ENCODE results near the gene SATB2.

The SATB2 gene

DNA sequence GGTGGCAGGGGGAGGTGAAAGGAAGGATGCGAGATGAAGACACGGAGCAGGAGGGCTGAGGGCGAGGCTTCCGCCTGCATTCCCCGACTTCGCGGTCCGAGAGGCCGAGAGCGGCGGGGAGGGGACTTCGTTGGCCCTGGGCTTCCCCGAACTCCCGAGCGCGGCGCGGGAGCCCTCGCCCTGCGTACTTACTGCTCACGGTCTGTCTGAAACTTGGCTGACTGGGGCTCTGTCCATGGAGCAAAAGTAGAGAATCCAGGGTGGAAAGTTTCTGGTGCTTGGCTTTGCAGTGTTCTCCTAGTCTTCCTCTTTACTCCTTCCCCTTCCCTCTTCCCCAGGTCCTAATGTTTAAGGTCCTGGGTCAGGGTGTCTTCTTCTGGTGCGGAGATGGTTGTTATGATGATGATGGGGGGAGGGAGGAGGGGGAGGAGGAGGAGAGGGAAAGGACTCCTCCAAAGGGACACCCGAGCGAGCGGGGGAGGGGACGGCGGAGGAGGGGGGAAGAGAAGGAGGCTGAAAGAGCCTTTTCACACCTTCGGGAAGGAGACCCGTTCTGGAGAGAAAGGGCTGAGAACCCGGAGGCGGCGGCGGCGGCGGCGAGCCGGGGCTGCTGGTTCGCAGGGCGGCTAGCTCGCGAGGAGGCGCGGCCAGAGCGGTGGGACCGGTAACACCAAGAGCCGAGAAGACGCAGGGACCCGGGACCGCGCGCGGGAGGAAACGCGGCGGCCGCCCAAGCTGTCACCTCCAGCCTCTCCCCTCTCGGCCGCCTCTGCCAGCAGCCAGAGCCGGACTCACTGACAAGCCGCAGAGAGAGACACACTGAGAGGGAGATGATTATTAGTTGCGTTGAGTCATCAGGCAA lies at the start of gene SATB2:
Gene SATB2 (minus strand): TSS at position 793 of the 862 bp plus-strand sequence. CDS start 1,902 bp downstream, outside the sequence.
- DNase-seq (ENCODE audit: low read depth), result peak; percentile 63

DNA sequence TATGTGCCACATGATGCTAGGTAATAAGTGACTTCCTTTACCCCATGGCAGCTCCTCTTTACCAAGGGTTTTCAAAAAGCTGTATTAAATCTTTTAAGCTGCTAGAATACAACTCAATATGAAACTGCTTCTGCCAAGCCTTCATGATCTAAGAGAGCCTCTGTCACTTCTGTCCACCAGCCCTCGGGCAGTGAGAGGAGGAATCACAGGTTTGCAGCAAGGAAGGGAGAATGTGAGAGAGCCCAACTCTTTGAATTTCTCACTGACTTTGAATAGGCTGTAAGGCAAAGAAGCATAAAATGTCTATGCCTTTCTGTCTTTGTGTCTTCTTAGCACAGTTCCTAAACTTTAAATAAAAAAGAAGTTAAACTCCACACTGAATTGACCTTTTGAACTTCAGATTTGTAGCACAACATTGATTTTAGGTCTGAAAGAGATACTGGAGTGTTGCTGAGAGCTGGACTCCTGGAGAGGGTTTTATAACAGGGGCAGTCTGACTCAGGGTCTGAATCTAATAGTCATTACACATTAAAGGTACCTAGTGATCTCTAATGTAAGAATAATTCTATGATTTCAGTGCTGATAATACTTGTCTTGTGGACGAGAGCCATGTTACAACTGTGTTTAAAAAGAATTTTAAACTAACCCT lies 48.1 kb upstream of the SATB2 start:
- no peak for DNase-seq (ENCODE audit: low read depth)

DNA sequence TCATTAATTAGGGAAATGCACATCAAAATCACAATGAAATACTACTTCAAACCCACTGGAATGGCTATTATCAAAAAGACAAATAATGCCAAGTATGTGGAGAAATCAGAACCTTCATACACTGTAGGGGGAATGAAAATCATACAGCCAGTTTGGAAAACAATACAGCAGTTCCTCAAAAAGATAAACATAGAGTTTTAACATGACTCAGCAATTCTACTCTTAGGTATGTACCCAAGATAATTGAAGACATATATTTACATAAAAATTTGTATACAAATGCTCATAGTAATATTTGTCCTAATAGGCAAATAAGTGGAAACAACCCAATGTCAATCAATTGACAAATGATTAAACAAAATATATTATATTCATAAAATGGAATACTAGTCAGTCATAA lies 45.4 kb upstream of the SATB2 start:
- DNase-seq (ENCODE audit: low read depth), result no peak

DNA sequence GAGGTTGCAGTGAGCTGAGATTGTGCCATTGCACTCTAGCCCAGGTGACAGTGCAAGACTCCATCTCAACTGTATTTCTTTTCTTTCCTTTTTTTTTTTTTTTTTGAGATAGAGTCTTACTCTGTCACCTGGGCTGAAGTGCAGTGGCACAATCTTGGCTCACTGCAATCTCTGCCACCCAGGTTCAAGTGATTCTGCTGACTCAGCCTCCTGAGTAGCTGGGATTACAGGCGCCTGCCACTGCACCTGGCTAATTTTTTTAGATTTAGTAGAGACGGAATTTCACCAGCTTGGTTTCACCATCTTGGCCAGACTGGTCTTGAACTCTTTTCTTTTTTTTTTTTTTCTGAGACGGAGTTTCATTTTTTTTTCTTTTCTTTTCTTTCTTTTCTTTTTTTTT lies 41.3 kb upstream of the SATB2 start:
- DNase-seq (ENCODE audit: low read depth), result no peak

DNA sequence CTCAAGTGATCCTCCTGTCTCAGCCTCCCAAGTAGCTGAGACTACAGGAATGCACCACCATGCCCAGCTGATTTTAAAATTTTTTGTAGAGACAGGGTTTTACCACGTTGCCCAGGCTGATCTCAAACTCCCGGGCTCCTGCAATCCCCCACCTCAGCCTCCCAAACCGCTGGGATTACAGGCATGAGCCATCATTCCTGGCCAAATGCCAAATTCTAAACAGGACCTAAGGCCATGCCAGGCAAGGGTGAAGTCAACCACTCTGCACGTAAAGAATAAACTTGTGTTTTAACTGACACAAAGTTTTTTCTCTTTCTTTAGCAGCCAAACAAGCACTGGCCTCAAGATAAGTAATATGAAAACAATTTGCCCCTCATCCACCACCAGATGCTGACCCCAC lies 37.4 kb upstream of the SATB2 start:
- no peak for DNase-seq (ENCODE audit: low read depth)

DNA sequence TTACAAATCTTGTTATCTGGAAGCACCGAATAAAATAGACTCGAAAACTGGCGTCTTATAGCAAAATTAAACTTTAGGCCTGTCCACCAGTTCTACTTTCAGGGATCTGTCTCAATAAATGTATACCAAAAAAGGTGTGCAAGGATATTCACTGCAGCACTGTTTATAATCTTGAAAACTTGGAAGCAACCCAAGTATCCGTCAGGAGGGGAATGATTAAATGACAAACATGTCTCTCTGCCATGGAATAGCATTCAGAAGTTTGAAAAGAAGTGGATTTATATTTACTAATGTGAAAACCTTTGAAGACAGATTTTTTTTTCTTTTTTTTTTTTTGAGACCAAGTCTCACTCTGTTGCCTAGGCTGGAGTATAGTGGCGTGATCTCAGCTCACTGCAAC lies 32.3 kb upstream of the SATB2 start:
- DNase-seq (ENCODE audit: low read depth), result no peak

DNA sequence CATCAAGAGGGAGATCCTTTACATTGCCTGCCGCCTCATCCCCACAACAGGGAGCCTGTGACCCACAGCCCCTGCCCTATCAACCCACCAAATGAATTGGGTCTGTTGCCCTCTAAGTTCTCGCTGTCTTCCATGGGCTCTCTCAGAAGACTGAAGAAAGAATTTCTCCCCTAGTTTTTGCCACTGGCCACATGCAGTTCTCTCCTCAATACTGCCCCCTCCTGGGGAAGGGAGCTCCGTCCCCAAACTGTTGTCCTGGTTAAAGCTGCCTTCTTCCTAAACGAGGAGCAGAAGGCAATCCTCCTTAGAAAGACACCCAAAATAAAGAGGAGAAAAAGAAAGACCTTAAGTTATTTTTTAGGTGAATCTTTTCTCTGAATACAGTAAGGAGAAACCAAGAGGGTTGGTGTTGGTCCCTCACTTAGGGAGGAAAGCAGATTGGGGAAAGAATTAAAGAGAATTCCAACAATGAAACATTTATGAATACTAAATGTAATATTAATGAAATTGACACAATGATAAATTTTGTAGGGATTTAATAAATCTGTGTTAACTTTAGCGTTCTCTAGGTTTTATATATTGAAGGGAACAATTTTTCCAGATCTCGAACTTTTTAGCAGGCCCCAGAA lies 31.1 kb upstream of the SATB2 start:
- peak; percentile 40 for DNase-seq (ENCODE audit: low read depth)

DNA sequence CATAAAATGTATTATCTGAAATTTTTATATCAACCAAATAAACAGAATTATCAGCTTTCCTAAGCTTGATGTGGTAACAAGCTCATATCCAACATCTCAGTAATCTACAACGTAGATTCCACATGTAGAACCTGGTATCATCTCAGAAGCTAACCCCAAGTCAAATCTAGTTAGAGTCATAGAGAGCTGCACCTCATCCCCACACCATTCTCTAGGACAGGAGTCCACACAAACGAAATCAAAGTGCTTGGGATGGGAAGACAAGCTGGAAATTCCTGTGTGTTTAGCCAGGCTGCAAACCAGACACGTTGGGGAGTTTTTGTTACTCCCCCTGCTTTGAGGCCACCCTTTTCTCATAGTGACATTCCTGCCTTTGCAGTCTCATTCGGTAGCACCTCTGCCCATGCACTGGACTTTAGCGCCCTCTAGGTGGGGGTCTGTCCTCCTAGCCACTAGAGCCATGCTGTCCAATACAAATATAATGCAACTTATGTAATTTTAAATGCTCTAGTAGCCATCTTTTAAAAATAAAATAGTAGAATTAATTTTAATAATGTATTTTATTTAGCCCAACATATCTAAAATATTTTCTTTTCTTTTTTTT lies 28.1 kb upstream of the SATB2 start:
- peak; percentile 50 for DNase-seq (ENCODE audit: low read depth)

DNA sequence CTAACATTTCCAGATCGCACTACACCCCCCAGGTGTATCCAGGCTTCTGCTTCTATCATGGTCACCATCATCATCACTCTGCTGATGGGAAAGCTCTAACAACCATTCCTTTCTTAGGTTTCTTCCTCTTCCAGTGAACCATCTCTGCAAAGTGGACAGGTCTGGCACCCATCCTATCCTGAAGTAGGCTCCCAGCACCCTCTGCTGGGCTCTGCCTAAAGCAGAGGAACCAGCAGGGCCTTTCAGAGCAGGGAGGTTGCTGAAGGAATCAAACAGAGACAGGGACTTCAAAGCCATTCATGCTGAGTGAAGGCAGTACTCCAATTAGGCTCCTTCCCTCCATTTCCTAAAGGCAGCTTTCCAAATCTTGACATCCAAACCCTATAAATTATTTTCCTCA lies 27.2 kb upstream of the SATB2 start:
- DNase-seq (ENCODE audit: low read depth), result no peak

DNA sequence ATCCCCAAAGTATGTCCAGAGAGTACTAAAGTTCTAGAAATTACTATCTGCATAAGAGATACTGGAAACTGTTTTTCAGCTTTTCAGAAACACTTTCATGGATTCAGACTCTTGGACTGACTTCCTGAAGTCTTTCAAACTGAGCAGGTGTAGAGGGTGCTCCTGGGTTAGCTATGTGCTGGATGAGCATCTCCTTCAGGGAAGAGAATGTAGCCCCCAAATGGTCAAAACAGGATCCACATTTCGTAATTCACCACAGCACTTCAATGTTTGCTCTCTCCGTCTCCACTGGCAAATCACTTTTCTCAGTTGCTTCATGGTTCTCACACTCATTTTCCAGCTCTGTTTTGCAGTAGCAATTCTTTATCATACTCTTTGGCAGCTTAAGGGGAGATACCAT lies 23.2 kb upstream of the SATB2 start:
- no peak for DNase-seq (ENCODE audit: low read depth)

DNA sequence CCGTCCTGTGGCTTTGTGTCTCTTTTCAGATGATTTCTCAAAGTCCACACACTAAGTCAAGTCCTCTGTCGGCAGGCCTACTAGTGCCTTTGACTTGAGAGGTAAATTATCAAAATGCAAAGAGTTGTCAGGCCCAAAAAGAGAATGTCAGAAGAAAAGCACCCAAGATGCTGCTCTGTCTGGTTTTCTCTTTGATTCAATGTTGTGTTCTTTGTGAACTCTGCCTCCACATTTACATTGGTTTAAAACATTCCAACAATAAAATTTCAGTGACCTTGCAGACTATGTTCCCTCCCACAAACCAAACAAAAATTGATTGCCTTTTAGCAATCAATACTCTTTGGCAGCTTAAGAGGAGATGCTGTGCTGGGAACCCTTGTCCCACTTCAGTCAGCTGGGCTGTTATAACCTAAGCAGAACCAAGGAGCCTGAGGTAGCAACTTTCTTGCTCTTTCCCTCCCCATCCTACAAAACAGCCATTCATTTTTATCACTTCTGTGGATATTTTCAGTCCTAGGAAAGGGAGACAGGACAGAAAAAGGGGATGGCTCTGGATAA lies 19.6 kb upstream of the SATB2 start:
- no peak for DNase-seq (ENCODE audit: low read depth)

DNA sequence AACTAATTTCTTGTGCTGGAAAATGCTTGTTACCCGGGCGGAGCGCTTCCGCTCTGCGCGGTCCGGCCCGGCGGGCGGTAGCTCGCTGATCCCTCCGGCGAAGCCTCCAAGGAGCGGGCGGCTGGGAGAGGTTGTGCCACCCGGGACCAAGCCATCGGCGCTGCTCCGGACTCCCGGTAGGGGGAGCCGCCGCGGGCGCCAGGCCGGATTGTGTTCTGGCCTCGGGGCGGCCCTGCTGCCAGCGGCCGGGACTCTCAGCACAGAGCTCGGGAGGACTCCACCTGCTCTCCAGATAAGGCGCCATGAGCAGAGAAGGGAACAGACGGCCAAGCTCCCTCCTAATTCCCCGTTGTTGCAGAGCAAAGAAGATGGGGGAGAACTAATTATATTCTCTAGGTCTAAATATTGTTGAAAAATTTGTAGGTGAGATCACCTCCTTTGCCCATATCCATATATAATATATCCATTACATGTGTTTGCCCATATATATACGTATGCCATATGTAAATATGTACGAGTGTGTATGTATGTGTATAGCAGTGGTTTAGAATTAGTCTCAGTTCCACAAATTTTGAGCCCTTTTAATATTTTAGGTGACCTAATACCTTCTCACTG lies 13.8 kb upstream of the SATB2 start:
- DNase-seq (ENCODE audit: low read depth), result peak; percentile 54

DNA sequence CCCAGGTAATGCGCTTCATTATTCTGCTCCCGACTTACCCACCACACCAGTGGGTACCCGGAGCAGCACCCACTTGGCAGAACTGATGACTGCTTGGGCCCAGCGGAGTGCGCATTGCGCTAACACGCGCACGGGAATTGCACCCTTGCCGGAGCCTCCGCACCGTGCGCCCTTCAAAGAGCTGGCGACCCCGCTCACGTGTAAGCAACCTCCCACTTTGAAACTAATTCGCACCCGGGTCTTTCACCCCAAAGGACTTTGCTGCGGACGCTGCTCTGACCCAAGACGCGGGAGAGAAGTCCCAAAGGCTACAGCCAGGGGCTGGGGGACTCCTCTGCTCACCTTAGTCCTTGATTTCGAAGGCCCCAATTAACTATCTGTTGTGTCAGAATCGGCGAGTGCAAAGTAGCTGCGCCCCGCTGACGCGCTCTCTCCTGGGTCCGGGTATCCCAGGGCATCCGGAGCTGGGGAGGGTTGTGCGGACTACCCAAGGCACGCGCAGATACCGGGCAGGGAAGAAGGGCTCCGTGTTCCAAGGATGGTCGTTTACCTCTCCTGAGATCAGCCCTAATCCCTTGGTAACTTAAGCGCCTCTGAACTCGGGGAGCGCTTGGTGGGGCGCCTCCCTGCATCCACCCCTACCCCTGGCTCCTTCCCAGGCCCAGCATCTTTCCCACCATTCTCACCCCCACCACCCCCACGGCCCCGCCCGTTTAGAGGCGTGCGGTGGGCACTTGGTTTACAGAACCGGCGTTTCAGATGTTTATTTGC lies 13.1 kb upstream of the SATB2 start:
- DNase-seq (ENCODE audit: low read depth), result no peak

DNA sequence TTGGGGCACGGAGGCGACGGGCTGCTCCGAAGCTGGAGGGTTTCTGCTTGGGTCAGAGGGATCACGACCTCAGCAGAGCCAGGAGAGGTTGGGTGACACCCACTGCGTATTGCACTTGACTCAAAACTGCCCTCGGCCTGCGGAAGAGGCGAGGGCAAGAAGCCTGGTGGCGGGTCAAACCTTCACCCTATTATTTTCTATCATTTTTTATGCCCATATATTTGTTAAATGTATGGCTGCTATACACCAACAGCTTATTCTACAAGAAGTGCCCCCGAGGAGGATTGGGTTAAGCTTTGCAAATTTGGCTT lies 12.6 kb upstream of the SATB2 start:
- DNase-seq (ENCODE audit: low read depth), result no peak

DNA sequence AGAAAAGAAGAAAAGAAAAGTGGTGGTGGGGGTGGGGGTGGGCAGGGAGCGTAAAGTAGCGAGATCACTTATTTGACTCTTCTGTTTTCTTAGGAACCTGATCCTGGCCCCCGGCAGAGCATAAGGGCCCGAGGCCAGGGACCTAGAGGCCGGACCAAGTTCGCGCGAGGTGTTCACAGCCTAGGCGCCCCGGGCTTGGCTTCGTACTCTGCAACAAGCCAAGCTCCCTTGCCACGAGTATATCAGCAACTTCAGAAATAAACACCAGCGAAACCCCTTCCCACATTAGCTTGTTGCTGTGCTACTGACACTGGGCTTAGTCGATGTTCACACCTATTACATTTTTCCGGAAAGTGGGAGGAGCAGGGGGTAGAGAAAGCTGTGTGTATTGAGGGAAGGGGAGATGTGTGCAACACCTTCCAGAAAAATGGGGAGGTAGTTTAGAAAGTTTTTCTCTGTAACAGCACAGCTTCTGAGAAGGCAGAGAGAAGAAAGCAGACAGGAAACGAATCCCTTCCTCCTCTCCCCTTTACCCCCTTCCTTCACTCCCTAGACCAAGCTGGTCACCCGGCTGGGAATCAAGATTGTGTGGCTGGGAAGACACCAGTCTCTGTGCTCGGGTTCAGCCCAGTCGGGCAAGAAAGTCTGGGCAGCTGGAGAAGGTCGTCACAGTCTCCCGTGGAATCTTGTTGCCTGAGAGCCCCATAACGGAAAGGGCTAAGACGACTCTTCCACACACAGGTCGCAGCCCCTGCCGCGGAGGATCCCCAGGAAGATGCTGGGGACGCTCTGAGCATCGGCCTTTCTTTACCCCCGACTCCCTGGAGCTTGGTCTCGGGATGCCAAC lies 12.0 kb upstream of the SATB2 start:
- DNase-seq (ENCODE audit: low read depth), result no peak

DNA sequence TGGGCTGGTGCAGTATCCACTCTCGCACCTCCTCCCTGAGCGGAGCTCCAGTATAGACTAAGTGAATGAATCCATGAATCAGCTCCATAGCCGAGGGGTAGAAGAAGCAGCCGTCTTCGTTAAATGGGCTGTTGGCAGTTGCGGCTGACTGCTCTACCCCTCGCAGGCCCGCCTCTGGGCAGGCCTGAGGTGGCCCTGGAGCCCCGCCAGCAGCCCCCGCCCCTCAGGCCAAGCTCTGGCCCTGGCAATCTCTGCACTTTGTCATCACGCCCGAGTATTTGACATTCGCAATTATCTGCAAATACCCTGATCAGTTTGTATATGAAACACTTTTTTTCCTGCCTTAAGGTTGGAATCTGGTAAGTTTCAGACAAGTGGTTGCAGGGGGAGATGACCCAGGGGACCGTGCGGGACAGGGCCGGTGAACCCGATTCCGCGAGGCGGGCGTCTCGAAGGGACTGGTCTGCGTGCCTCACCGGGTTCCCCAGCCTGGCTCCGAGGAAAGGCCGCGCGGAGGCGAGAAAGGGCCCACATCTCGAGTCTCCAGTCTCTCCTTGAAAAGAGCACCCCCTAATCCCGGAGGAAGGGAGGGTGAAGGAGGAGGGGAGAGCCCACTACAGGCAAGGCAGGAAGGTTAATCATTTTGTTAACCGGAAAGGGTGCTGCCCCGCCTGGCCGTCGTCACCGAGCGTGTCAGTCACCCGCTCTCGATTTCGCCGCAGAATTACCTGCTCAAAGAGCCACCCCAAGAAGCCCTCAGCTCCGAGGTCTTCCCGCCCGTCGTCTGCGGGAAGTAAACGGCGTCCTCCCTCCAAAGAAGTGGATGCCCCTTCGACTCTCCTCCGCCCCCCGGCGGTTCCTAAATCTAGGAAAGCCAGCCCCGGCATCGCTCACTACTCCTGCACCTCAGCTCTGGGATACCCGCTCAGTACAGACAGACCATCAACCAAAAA lies 11.1 kb upstream of the SATB2 start:
- no peak for DNase-seq (ENCODE audit: low read depth)

DNA sequence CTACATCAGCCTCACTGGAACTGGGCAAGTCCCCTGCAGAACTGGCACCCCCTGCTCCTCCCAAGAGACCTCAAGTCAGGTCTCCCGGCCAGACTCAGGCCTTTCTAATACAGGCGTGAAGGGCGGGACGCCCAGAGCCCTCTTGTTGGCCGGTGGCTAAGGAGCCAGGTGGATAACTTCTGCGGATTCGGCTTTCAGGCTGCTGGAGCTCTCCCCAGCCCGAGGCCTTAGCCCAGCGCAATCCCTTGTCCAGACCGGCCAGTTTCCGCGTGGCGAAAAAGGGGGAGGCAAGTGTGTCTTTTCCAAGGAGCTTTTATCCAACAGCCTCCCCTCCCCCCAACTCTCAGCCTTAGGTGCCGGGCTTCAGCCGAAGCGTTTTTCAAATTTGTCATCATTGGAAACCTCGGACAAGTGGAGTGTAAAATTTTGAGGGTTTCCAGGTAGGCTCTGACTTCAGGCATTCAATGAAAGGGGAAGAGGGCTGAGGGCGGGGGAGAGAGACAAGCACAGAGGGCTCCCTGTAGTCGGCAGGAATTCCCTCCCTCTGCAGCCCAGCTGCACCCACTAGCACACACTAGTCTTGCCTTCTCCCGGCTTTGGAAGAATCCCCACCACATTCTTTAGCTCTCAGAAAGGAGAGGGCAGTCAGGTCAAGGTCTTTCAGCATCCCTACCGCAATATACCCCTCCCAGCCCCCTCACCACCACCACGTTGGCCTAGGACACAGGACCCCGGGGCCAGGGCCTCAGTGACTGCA lies 9.5 kb upstream of the SATB2 start:
- DNase-seq (ENCODE audit: low read depth), result no peak

DNA sequence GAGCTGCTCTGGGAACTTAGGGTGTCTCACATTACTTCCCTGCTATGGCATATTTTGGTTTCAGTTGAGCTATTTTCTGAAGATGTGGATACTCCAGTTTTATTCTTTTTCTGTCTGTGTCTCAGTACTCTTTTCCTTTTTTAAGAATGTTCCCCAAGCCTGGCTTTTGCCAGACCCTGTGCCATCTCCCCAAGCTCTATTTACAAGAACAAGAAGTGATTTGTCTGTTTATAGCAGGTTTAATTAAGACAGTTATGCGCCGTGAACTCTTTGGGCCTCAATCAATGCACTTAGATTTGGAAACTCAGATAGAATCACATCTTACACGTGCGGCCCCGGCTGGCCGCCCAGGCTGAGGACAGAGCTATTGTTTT lies 8.9 kb upstream of the SATB2 start:
- DNase-seq (ENCODE audit: low read depth), result no peak
